Parathyroid adenoma (tissue), 2 donors: ENCODE measurements around the gene USP12.

Experiments
- H2AFZ ChIP-seq: fragments of 300-600 bp; sonication (generic); one replicate; pipeline ENCODE4 v1.7.0; 2017; ENCODE audit warnings: antibody characterized with exemption, mild to moderate bottlenecking
- H3K27ac ChIP-seq: fragments of 300-600 bp; sonication (generic); one replicate; pipeline ENCODE4 v1.7.0; 2017
- H3K27me3 ChIP-seq: fragments of 300-600 bp; sonication (generic); one replicate; pipeline ENCODE4 v1.7.0; 2017; ENCODE audit warnings: low read length; ENCODE audit not compliant: control insufficient read depth, insufficient read depth
- H3K36me3 ChIP-seq: fragments of 300-600 bp; sonication (generic); one replicate; pipeline ENCODE4 v1.7.0; 2017; ENCODE audit warnings: low read length; ENCODE audit not compliant: control insufficient read depth, insufficient read depth
- H3K4me1 ChIP-seq: fragments of 300-600 bp; sonication (generic); one replicate; pipeline ENCODE4 v1.7.0; 2017; ENCODE audit warnings: control low read depth
- H3K4me2 ChIP-seq: fragments of 300-600 bp; sonication (generic); one replicate; pipeline ENCODE4 v1.7.0; 2017; ENCODE audit warnings: low read length
- H3K4me3 ChIP-seq: fragments of 300-600 bp; sonication (generic); one replicate; pipeline ENCODE4 v1.7.0; 2017; ENCODE audit warnings: low read depth, low read length
- H3K79me2 ChIP-seq: fragments of 300-600 bp; sonication (generic); one replicate; pipeline ENCODE4 v1.7.0; 2017; ENCODE audit warnings: control low read depth
- H3K9ac ChIP-seq: fragments of 300-600 bp; sonication (generic); one replicate; pipeline ENCODE4 v1.7.0; 2017; ENCODE audit warnings: mild to moderate bottlenecking
- H3K9me3 ChIP-seq: fragments of 300-600 bp; sonication (generic); one replicate; pipeline ENCODE4 v1.7.0; 2017; ENCODE audit warnings: low read length; ENCODE audit not compliant: control insufficient read depth
- TF ChIP-seq, protein P1 (sequence below): fragments of 300-600 bp; sonication (generic); IDR thresholded peaks from one replicate; pipeline ENCODE4 v1.7.0; 2017; ENCODE audit warnings: antibody characterized with exemption, mild to moderate bottlenecking
- donor health status: primary hyperparathyroidism.

Gene USP12

DNA sequence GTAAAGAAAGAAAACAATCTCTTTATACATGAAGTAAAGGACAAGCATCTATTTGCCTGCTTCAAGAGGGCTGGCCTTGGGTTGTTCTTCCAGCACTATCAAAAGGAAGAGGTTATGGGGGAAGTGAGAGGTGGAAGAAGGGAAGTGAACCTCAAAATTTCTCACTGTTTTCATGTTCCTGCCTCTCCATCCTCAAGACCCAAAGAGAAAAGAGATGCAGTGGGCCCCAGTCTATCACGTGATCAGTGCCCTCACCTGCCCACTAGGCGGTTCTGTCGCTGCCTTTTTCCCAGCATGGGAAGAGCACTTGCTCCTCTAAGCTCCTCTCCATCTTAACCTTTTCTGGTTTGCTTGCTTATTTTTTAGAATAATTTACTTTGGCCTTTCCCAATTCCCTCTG is 6.2 kb upstream of the USP12 start:
- Histone ChIP-seq H2AFZ (no peak overlapping the region), H3K9ac (no peak overlapping the region), H3K4me3 (no peak overlapping the region), H3K27me3 (no peaks in the 10 kb centered on the region), H3K4me1 (no peaks in the 10 kb centered on the region), H3K27ac (no peak overlapping the region), H3K79me2 (no peaks in the 10 kb centered on the region), H3K36me3 (no peaks in the 10 kb centered on the region), H3K9me3 (no peaks in the 10 kb centered on the region), H3K4me2 (no peak overlapping the region)
- TF ChIP-seq, protein P1, sequence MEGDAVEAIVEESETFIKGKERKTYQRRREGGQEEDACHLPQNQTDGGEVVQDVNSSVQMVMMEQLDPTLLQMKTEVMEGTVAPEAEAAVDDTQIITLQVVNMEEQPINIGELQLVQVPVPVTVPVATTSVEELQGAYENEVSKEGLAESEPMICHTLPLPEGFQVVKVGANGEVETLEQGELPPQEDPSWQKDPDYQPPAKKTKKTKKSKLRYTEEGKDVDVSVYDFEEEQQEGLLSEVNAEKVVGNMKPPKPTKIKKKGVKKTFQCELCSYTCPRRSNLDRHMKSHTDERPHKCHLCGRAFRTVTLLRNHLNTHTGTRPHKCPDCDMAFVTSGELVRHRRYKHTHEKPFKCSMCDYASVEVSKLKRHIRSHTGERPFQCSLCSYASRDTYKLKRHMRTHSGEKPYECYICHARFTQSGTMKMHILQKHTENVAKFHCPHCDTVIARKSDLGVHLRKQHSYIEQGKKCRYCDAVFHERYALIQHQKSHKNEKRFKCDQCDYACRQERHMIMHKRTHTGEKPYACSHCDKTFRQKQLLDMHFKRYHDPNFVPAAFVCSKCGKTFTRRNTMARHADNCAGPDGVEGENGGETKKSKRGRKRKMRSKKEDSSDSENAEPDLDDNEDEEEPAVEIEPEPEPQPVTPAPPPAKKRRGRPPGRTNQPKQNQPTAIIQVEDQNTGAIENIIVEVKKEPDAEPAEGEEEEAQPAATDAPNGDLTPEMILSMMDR, result no peak

GRCh38 chr13:27176470-27177410 is 5.1 kb upstream of the USP12 start:
- Histone ChIP-seq H3K9ac (no peak overlapping the region), H3K36me3 (no peaks in the 10 kb centered on the region), H3K27me3 (no peaks in the 10 kb centered on the region), H3K79me2 (no peaks in the 10 kb centered on the region), H3K4me1 (no peaks in the 10 kb centered on the region), H3K27ac (no peak overlapping the region), H3K9me3 (no peaks in the 10 kb centered on the region), H3K4me3 (no peak overlapping the region), H2AFZ (no peak overlapping the region), H3K4me2 (no peak overlapping the region)
- TF ChIP-seq, protein P1, result no peak

DNA sequence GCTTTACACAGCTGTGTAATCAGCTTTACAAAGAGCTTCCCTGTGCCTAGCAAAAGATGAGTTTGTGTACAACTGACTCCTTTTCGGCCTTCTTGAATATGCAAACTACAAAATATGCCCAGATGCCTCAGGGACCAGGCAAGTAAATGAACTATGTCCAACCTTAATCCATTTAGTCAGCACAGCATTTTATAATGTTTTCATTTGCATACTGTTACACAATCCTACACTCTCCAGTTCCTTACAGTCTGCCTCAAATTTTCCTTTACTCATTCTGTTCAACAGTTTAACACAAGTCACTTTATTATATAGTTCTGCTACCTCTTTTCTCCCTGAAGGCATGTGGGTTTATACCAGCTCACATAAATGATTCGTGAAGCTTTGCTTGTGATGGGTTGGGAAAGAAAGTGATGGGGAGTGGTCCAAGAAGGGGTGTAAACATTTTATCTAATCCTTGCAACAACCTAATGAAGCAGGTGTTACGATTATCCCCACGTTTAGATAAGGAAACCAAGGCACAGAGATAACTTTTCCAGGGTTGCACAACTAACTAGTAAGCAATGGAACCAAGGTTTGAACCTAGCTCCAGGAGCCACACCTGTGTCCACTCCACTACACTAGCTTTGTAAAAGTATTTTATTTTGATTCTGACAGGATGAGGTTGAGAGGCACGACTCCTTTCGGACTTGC is 3.3 kb upstream of the USP12 start:
- Histone ChIP-seq H3K4me3 (no peak overlapping the region), H3K9me3 (no peaks in the 10 kb centered on the region), H3K9ac (no peak overlapping the region), H3K27me3 (no peaks in the 10 kb centered on the region), H3K27ac (no peak overlapping the region), H3K4me2 (no peak overlapping the region), H3K4me1 (peaks cover 3% of the 10 kb centered on the region), H3K36me3 (no peaks in the 10 kb centered on the region), H2AFZ (no peak overlapping the region), H3K79me2 (no peaks in the 10 kb centered on the region)
- TF ChIP-seq, protein P1, result no peak

GRCh38 chr13:27172495-27172842 is 858 bp upstream of the USP12 start:
- peak overlapping the region; percentile 76 for H3K4me3 ChIP-seq
- no peaks in the 10 kb centered on the region for H3K36me3 ChIP-seq
- no peaks in the 10 kb centered on the region for H3K9me3 ChIP-seq
- H3K9ac ChIP-seq, result no peak overlapping the region
- TF ChIP-seq, protein P1, result no peak
- H3K4me2 ChIP-seq, result peak overlapping the region; percentile 86
- peaks cover 9% of the 10 kb centered on the region for H3K79me2 ChIP-seq
- no peaks in the 10 kb centered on the region for H3K27me3 ChIP-seq
- peak overlapping the region; percentile 80 for H2AFZ ChIP-seq
- H3K4me1 ChIP-seq, result peaks cover 7% of the 10 kb centered on the region
- H3K27ac ChIP-seq, result peak overlapping the region; percentile 74
